ENCODE measurements around the gene ZHX3. TPM values are rescaled to one million over a fixed set of nuclear protein-coding genes. Genes with fewer than 3 reads are reported as not detected.
"Not testable (repeated sequence)": the region's sequence is repeated elsewhere in the genome, so short reads cannot be mapped to it uniquely, and the experiment has no call there.

The ZHX3 gene
- total RNA-seq, 1 donor = 36.6 TPM

GRCh38 chr20:41314386-41314785 is 3.1 kb downstream of the ZHX3 start:
- Histone ChIP-seq H3K27me3 (ENCODE audit: insufficient read depth, low read length) (no peaks in the 10 kb centered on the region), H3K4me2 (ENCODE audit: insufficient read depth, low read length) (peak overlapping the region; percentile 22), H3K4me1 (ENCODE audit: insufficient read depth, low read length) (peaks cover 38% of the 10 kb centered on the region), H3K79me2 (ENCODE audit: insufficient read depth, low read length) (peaks cover 63% of the 10 kb centered on the region), H3K4me3 (ENCODE audit: insufficient read depth, low read length) (no peak overlapping the region), H4K20me1 (ENCODE audit: insufficient read depth, low read length) (no peaks in the 10 kb centered on the region), H3K9me3 (ENCODE audit: low read depth, low read length) (no peaks in the 10 kb centered on the region), H3K36me3 (ENCODE audit: insufficient read depth, low read length) (peaks cover 8% of the 10 kb centered on the region), H3K27ac (ENCODE audit: low read depth, low read length) (peak overlapping the region; percentile 84), H2AFZ (ENCODE audit: low read length) (no peak overlapping the region)
- peak; percentile 45 for DNase-seq (ENCODE audit: insufficient read length, low spot score, missing footprints)
- TF ChIP-seq CTCF (IDR thresholded peaks at IDR 0.05; ENCODE audit: extremely low read depth, low read depth, low read length) = no peak

- not testable (repeated sequence) for H3K4me2 ChIP-seq (ENCODE audit: insufficient read depth, low read length); H3K27me3 ChIP-seq (ENCODE audit: insufficient read depth, low read length); H3K4me3 ChIP-seq (ENCODE audit: insufficient read depth, low read length); H3K9me3 ChIP-seq (ENCODE audit: low read depth, low read length); H3K27ac ChIP-seq (ENCODE audit: low read depth, low read length); DNase-seq (ENCODE audit: insufficient read length, low spot score, missing footprints); H3K36me3 ChIP-seq (ENCODE audit: insufficient read depth, low read length); H2AFZ ChIP-seq (ENCODE audit: low read length); H4K20me1 ChIP-seq (ENCODE audit: insufficient read depth, low read length)
- Histone ChIP-seq H3K4me1 (ENCODE audit: insufficient read depth, low read length) (peaks cover 53% of the 10 kb centered on the region), H3K79me2 (ENCODE audit: insufficient read depth, low read length) (peaks cover 86% of the 10 kb centered on the region)
Observed at GRCh38 chr20:41312009-41312408, 5.5 kb downstream of the ZHX3 start.

GRCh38 chr20:41309817-41310216 is 7.7 kb downstream of the ZHX3 start:
- no peak for DNase-seq (ENCODE audit: insufficient read length, low spot score, missing footprints)
- TF ChIP-seq CTCF (IDR thresholded peaks at IDR 0.05; ENCODE audit: extremely low read depth, low read depth, low read length) = no peak
- Histone ChIP-seq H2AFZ (ENCODE audit: low read length) (no peak overlapping the region), H3K4me3 (ENCODE audit: insufficient read depth, low read length) (no peak overlapping the region), H3K79me2 (ENCODE audit: insufficient read depth, low read length) (peaks cover 90% of the 10 kb centered on the region), H3K4me1 (ENCODE audit: insufficient read depth, low read length) (peaks cover 39% of the 10 kb centered on the region), H4K20me1 (ENCODE audit: insufficient read depth, low read length) (peaks cover 9% of the 10 kb centered on the region), H3K27me3 (ENCODE audit: insufficient read depth, low read length) (no peaks in the 10 kb centered on the region), H3K4me2 (ENCODE audit: insufficient read depth, low read length) (peak overlapping the region; percentile 26), H3K36me3 (ENCODE audit: insufficient read depth, low read length) (peaks cover 8% of the 10 kb centered on the region), H3K27ac (ENCODE audit: low read depth, low read length) (peak overlapping the region; percentile 95), H3K9me3 (ENCODE audit: low read depth, low read length) (no peaks in the 10 kb centered on the region)

- no peak for DNase-seq (ENCODE audit: insufficient read length, low spot score, missing footprints)
Observed at GRCh38 chr20:41308726-41309413, 8.7 kb downstream of the ZHX3 start.

More at GRCh38 chr20:41308726-41309413, 8.7 kb downstream of the ZHX3 start:
- Histone ChIP-seq H3K27ac (ENCODE audit: low read depth, low read length) (peak overlapping the region; percentile 95), H3K4me3 (ENCODE audit: insufficient read depth, low read length) (no peak overlapping the region), H2AFZ (ENCODE audit: low read length) (peak overlapping the region; percentile 18), H3K36me3 (ENCODE audit: insufficient read depth, low read length) (peaks cover 8% of the 10 kb centered on the region), H3K9me3 (ENCODE audit: low read depth, low read length) (no peaks in the 10 kb centered on the region), H3K27me3 (ENCODE audit: insufficient read depth, low read length) (no peaks in the 10 kb centered on the region), H3K79me2 (ENCODE audit: insufficient read depth, low read length) (peaks cover 90% of the 10 kb centered on the region), H3K4me2 (ENCODE audit: insufficient read depth, low read length) (peak overlapping the region; percentile 9), H4K20me1 (ENCODE audit: insufficient read depth, low read length) (peaks cover 17% of the 10 kb centered on the region), H3K4me1 (ENCODE audit: insufficient read depth, low read length) (peaks cover 30% of the 10 kb centered on the region)
- TF ChIP-seq CTCF (IDR thresholded peaks at IDR 0.05; ENCODE audit: extremely low read depth, low read depth, low read length) = no peak
